ENCODE data around the gene GLT1D1.
"Not testable (repeated sequence)": the region's sequence is repeated elsewhere in the genome, so short reads cannot be mapped to it uniquely, and the experiment has no call there.

GLT1D1 gene

DNA sequence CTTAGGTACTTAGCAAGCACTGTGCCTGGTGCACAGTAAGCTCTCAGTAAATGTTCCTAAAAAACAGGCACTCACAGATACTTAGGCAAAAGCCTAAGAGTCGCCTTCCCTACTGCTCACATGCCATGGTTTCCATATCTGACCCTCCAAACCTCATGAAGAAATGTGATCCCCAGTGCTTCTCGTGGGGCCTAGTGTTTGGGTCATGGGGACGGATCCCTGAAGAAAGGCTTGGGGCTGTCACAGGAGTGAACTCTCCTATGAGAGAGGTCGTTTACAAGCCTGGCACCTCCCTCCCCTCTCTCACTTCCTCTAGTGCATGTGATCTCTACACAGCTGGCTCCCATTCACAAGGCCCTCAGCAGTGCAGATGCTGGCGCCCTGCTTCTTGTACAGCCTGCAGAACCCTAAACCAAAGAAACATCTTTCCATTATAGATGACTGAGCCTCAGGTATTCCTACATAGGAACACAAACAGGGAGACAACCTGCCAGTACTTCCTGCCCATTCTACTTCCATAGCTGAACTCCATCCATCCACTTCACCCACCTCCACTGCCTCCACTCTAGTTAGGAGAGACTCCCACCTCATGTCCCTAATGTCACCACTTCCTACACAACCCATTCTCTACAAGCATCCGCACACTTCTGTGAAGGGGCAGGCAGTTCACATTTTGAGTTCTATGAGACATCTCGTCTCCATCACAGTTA lies 32.4 kb upstream of the GLT1D1 start:
- no peak for DNase-seq

DNA sequence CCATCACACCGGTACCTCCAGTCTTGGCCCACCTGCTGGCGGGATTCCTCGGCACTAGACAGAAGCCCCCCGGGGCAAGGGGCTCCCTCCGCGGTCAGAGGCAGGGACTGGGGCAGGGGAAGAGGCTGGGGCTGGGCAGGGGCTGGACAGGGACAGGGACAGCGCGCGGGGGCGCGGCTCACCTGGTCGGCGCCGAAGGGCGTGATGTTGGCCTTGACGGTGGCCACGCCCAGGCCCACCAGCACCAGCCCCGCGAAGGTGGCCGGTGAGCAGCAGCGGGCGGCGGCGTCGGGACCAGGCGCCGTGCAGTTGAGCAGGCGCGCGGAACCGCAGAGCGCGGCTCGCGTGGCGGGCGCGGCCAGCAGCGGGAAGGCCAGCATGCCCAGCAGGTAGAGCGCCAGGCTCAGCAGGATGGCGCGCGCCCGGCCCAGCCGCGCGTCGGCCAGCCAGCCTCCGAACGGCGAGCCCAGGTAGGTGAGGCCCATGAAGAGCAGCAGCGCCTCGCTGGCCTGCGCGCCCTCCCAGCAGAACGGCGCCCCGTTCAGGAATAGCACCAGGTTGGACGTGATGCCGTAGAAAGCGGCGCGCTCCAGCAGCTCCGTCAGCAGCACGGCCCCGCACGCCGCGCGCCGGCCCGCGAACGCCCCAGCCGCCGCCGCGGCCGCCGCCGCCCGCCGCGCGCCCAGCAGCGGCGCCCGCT lies 29.9 kb upstream of the GLT1D1 start:
- no peak for DNase-seq

DNA sequence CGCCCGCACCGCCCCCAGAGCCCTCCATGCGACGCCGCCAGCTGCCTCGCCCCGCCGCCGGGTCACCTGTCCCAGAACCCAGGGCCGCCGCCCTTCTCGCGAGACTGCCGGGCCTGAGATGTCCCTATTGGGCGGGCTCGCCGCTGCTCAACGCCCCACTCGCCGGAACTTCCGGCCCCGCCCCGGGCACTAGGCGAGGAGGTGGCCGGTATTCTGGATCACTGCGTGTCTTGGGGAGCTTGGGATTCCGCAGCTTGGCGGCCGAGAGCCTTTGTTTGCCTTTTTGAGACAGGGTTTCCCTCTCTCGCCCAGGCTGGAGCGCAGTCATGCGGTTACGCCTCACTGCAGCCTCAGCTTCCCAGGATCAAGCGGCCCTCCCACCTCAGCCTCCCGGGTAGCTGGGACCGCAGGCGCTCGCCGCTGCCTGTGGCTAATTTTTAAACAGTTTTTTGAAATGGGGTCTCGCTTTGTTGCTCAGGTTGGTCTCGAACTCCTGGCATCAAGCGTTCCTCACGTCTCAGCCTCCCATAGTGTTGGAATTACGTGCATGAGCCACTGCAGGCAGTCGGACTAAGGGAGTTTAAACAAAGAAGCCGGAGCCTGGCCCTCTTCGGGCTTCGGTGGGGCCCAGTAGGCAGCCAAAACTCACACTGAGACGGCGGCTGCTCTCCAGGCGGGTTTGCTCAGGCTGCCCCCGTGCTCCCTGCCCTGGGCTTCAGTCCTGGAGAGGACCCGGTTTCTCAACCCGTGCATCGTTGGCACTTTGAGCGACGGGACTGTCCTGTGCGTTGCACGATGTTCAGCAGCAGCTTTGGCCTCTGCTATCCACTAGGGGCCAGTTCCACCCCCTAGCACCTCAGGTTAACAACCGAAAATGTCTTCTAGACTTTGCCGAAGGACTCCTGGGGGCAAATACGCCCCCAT lies 29.1 kb upstream of the GLT1D1 start, which contains the start of gene SLC15A4:
Gene SLC15A4 (minus strand): TSS at position 43 of the 924 bp plus-strand sequence. CDS start 15 bp downstream, at position 28.
- peak; percentile 93 for DNase-seq

DNA sequence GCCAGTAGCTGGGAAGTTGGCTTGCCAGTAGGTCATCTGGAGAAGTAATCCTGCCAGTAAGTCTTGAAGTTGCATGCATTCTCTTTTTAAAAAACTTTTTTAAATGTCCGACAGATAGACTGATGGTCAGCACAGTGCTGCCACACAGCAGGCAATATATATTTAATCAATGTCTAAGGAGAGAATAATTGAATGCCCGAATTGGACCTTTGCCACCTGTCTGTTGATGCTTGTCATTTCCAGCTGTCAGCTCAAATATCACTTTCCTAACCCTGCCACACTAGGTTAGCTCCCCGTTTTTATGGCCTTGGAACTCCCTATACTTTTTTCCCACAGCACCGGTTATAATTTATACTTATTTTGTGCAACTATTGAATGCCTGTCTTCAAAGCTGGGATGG lies 27.4 kb upstream of the GLT1D1 start:
- no peak for DNase-seq

DNA sequence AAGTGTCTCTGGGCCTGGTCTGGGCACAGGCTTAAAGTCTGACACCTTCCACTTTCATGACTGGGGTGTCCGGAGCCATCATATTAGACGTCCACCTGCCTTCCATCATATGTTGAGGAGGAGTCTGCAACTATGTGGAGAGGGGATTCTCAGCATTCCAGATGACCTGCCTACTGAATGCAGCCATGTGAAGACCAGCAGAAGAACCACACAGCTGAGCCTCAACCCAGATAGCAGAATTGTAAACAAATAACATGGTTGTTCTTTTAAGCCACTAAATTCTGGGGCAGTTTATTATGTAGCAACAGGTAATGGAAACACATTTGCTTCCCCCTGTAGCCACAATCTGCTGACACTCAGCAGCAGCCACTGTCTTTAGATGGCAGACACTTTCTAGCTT lies 25.6 kb upstream of the GLT1D1 start:
- DNase-seq = no peak

DNA sequence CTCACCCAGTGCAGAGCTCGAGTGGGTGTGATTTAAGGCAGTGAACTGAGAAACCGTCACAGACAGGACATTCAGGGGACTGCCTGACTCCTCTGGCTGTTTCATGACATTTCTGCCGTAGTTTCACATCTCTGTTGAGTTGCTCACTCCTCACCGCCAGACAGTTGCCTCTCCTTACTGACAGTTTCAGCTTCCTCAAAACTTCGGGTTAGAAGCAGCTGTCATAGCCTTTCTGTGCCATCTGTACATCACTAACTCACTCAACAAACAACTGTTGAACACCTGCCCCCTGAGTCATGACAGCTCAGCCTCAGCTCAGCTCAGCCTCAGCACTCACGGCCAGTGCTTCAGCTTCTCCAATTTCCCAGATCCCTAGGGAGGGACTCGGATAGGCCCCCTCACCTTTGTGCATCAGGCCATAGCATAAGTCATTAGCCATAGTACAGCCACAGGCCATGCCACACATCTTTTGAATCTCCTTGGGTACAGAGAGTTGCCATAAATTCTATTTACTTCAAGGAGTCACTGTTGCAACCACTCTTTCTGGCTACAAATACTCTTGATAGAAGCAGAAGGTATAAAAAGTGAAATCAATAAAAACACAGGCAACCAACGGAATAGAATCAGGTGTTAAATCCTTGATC lies 23.3 kb upstream of the GLT1D1 start:
- no peak for DNase-seq

DNA sequence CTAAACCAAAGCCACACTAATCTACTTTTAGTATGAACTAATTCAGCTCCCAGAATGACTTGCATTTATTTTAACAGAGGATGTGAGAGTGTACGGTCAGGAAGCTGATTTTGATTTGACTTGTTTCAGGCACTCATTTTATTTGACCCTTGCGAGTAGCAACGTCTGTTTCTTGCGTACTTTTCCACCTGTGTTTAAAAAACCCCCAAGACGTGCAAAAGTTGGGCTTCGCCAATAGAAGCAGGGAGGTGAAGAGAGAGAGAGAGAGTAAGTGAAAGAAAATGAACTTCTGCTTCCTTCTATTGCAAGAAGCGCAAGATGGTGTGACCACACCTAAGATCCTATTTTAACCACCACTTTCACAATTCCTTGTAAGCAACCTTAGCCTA lies 22.8 kb upstream of the GLT1D1 start:
- DNase-seq = no peak

DNA sequence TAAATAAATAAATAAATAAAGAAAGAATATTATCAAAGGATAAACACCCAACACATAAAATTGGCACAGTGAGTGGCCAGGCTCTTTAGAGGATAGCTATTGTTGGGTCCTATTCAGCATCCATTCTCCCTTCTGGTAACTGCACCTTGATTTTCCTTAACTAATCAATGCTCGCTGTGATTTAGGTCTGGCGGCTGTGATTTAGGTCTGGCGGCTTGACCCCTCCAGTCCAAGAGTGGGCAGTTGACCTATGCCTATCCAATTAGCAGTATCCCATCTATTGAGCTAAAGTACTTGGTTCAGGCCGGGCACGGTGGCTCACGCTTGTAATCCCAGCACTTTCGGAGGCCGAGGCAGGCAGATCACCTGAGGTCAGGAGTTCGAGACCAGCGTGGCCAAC lies 19.9 kb upstream of the GLT1D1 start:
- no peak for DNase-seq

DNA sequence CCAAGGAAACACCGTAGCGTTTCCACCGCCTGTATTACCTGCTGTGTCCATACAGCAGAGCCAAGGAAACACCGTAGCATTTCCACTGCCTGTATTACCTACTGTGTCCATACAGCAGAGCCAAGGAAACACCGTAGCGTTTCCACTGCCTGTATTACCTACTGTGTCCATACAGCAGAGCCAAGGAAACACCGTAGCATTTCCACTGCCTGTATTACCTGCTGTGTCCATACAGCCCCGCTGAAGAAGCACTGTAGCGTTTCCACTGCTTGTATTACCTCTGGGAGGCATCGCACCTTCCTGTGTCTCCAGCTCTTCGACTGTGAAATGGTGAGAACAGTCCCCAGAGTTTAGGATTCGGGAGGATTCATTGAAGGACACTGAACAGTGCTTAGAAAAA lies 13.4 kb upstream of the GLT1D1 start:
- DNase-seq = not testable (repeated sequence)

DNA sequence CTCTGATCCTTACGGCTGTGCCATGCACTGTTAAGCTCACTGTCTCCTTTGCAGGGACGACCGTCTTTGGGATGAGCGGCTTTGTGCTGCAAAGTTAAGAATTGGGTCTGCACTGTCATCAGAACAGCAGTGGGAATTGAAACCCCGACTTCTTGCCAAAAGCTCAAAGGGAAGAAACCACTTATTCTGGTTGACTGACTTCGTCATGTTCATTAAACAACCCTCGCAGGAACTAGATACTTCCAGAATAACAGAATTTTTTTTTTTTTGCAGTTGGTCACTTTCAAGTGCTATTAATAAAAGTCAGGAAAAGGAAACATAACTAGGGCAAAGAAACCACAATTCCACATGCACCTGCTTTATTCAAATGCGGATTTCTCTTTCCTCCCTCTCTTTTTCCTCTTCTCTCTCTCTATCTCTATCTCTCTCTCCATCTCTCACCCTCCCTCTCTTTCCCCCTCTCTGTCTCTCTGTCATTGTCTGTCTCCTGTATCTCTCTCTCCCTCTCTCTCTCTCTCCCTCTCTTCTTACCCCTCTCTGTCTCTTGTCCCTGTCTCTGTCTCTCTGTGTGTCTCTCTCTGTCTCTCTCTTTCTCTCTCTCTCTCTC lies 12.3 kb upstream of the GLT1D1 start:
- no peak for DNase-seq

DNA sequence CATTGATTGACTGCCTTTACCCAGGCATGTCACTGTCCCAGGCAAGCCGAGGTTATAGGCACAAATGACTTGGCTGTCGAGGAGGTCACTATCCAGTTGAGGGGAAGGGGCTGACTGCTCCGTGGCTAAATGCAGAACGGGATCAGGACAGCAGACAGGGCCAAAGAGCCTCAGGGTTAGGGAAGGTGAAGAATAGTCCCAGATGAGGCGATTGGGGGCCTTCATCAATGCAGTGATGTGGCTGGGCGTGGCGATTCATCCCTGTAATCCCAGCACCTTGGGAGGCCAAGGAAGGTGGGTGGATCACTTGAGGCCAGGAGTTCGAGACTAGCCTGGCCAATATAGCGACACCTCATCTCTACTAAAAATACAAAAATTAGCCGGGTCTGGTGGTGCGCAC lies 10.7 kb upstream of the GLT1D1 start:
- no peak for DNase-seq

DNA sequence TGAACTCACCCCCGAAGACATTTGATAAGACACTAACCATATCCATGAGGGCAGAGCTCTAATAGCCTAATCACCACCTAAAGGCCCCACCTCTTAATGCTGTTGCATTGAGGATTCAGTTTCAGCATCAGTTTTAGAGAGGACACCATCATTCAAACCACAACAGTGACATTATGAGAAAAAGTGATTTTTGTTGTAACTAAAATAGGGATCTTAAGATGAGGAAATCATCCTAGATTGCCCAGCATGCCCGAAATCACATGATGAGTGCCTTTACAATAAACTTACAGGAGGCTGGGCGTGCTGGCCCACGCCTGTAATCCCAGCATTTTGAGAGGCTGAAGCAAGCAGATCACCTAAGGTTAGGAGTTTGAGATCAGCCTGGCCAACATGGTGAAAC lies 9.7 kb upstream of the GLT1D1 start:
- no peak for DNase-seq

DNA sequence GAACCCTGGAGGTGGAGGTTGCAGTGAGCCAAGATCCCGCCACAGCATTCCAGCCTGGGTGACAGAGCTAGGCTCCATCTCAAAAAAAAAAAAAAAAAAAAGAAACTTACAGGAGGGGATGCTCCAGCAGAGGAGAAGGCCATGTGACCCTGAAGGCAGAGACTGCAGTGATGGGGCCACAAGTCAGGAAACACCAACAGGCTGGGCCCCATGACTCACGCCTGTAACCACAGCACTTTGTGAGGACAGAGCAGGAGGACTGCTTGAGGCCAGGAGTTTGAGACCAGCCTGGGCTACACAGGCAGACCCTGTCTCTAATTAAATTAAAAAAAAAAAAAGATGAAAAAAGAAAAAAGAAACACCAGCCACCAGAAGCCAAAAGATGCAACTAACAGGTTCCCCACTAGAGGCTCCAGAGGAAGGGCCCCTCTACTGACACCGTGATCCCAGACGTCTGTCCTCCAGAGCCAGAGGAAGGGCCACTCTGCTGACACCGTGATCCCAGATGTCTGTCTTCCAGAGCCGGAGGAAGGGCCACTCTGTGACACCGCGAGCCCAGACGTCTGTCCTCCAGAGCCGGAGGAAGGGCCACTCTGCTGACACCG lies 9.1 kb upstream of the GLT1D1 start:
- no peak for DNase-seq

DNA sequence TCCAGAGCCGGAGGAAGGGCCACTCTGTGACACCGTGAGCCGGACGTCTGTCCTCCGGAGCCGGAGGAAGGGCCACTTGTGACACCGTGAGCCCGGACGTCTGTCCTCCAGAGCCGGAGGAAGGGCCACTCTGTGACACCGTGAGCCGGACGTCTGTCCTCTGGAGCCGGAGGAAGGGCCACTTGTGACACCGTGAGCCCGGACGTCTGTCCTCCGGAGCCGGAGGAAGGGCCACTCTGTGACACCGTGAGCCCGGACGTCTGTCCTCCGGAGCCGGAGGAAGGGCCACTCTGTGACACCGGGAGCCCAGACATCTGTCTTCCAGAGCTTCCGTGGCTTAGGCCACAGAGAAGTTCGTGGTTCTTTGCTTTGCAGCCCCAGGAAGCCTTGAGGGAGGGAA lies 6.6 kb upstream of the GLT1D1 start:
- DNase-seq = not testable (repeated sequence)

DNA sequence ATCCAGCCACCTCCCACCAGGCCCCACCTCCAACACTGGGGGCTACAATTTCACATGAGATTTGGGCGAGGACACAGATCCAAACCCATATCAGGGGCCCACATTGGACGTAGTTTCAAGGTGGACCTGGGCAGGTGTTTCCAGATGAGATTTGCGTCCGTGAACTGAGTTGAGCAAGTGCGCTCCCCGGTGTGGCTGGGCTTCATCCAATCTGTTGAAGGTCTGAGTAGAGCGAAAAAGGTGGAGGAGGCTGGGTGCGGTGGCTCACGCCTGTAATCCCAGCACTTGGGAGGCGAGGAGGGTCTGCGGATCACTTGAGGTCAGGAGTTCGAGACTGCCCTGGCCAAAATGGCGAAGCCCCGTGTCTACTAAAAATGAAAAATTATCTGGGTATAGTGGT lies 4.9 kb upstream of the GLT1D1 start:
- DNase-seq = no peak

DNA sequence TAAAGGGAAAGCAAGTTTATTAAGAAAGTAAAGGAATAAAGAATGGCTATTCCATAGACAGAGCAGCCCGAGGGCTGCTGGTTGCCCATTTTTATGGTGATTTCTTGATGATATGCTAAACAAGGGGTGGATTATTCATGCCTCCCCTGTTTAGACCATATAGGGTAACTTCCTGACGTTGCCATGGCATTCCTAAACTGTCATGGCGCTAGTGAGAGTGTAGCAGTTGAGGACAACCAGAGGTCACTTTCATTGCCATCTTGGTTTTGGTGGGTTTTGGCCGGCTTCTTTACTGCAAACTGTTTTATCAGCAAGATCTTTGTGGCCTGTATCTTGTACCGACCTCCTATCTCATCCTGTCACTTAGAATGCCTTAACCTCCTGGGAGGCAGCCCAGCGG lies 3.5 kb upstream of the GLT1D1 start:
- DNase-seq = not testable (repeated sequence)

DNA sequence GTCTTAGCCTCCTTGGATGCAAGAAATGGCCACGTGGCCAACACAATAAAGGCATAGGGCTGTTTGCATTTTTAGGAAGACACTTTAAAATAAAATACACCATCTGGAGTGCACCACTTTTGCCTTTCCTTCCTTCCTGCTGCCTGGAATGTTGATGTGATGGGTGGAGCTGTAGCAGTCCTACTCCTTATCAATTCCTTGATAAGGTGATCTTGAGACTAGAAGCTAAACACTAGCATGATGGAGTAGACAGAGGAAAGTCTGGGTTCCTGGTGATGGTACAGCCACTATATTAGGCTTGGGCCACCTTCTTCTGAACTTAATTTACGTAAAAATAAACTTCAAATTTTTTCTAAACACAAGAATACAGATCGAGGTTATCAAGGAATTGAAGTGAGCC lies 2.9 kb upstream of the GLT1D1 start:
- no peak for DNase-seq

DNA sequence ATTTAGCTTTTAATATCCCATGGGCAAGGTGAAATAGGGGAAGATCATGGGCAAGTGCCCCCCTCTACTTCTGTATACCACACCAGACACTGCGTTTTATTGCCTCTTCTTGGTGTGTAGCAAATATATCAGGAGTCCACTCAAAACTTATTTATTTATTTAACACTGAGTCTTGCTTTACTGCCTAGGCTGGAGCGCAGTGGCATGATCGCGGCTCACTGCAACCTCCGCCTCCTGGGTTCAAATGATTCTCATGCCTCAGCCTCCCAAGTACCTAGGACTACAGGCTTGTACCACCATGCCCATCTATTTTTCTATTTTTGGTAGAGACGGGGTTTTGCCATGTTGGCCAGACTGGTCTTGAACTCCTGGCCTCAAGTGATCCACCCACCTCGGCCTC lies 1.8 kb upstream of the GLT1D1 start:
- not testable (repeated sequence) for DNase-seq

DNA sequence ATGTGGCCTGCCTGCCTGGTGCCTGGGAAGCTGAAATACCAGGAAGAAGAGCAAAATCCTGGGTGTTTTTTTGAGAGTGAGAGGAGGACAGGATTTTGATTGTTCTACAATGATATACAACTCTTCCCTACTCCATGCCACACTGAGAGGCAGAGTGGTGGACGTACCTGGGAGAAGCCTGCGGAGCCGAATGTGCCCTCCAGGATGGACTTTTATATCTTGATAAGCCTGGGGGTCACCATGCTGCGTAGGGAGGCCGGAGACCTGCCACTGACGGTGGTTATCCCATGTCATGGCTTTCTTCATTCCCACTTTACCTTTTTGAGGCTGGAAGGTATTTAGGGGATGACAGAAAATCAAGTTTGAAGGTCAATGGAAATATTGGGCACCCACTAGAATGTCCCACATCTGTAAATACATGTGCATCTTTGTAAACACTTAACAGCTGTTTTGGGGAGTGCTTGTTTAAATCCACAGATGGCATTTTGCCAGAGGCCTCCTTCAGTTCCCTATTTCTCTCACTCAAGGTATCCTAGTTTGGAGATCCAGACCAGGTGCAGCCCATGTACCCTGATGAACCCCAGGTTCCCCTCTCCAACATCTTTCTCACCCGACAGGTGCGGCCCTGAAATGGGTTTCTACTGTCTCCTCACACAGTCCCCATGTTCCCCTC lies 1.1 kb upstream of the GLT1D1 start:
- no peak for DNase-seq

DNA sequence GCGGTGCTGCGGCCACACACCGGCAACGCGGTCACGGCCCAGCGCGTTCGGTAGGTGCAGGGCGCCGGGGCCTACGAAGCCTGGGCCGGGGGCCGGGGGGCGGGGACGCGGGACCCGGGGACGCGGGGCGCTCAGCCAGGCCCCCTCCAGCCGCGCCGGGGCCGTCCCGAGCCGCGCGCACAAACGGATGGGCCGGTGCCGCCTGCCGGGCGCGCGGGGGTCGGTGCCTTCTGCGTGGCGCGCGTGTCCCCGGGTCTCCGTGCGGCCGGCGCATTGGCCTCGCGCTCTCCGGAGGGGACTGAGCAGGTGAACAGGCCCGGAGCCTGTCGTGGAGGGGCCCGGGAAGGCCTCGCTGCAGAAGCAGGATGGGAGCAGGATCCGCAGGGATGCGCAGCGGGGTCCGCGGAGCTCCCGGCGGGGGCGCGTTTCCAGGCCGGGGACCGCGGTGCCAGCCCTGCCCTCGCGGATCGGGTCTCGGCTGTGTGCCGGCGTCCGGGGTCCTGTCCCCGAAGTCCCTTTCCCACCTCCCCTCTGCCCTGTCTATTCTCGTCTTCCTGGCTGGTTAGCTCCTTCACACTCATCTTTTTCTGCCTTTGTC lies 421 bp downstream of the GLT1D1 start:
- no peak for DNase-seq
